Prostate gland (tissue), 2 donors: Measurements from ENCODE around the gene EIF2B2.
A peak's percentile ranks its signal among the peaks of the same experiment; 100 is the strongest.

Experiments
- POLR2A ChIP-seq: fragments of 450-650 bp; IDR thresholded peaks from one replicate; pipeline ENCODE4 v1.6.1; 2016; ENCODE audit warnings: antibody characterized with exemption, mild to moderate bottlenecking
- POLR2AphosphoS5 ChIP-seq: sonication (generic); formaldehyde crosslinking; IDR thresholded peaks from one replicate; pipeline ENCODE4 v1.6.1; 2017; ENCODE audit warnings: antibody characterized with exemption
- TF ChIP-seq, protein P1 (sequence below), 4 experiments: fragments of 200-600 bp in 2 of 4; fragments of 450-650 bp in 2 of 4; sonication (generic) in 2 of 4; IDR thresholded peaks; 1 replicate in 3 of 4; 2 replicates in 1 of 4; pipeline ENCODE4 v1.5.1; 2016 to 2019; ENCODE audit warnings: antibody characterized with exemption in 4 of 4, mild to moderate bottlenecking in 2 of 4, moderate library complexity in 2 of 4

DNA sequence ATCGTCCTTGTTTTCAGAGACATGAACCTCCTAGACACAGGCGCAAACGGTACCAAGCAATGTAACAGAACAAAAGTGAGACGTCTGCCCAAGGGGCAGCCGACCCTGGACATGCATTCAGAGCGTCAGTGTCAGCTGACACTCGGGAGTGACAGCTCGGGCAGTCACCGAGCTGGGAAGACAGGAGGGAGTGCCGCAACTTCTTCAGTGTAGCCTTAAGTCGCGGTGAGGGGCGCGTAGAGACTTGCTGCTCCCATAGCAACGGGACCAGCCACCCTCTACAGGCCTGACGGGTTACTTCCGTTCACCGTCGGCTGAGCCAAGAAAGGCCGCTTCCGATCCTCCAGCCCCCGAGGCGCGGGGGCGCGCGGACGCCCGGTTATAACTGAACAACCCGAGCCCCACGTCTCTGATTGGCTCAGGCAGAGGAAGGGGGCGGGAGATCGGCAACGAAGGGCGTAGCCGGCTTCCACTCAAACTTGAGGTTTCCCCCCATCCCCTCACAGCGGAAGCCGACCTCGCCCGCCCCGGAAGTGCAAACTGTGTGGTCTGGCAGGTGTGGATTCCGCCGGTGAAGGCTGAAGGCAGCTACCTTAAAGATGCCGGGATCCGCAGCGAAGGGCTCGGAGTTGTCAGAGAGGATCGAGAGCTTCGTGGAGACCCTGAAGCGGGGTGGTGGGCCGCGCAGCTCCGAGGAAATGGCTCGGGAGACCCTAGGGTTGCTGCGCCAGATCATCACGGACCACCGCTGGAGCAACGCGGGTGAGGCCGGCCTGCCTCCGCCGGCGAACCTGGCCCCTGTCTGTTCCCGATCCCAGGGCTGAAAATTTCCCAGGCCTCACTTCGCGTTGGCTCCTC is at the start of gene EIF2B2:
- TF ChIP-seq, protein P1, sequence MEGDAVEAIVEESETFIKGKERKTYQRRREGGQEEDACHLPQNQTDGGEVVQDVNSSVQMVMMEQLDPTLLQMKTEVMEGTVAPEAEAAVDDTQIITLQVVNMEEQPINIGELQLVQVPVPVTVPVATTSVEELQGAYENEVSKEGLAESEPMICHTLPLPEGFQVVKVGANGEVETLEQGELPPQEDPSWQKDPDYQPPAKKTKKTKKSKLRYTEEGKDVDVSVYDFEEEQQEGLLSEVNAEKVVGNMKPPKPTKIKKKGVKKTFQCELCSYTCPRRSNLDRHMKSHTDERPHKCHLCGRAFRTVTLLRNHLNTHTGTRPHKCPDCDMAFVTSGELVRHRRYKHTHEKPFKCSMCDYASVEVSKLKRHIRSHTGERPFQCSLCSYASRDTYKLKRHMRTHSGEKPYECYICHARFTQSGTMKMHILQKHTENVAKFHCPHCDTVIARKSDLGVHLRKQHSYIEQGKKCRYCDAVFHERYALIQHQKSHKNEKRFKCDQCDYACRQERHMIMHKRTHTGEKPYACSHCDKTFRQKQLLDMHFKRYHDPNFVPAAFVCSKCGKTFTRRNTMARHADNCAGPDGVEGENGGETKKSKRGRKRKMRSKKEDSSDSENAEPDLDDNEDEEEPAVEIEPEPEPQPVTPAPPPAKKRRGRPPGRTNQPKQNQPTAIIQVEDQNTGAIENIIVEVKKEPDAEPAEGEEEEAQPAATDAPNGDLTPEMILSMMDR (IDR thresholded peaks at IDR 0.05) = peak in 2 of 4 experiments; percentile 46 to 52
- TF ChIP-seq POLR2AphosphoS5 (peak; percentile 91), POLR2A (peak; percentile 45)
